ENCODE data around the gene DOCK6. TPM values are rescaled to one million over a fixed set of nuclear protein-coding genes. Genes with fewer than 3 reads are reported as not detected.

DOCK6 gene
- total and polyA plus RNA-seq, 2 of the 13 experiments (the other 11 are each of a cell fraction or from before 2014, with no cell fraction given), result 5.4 to 38.1 TPM

DNA sequence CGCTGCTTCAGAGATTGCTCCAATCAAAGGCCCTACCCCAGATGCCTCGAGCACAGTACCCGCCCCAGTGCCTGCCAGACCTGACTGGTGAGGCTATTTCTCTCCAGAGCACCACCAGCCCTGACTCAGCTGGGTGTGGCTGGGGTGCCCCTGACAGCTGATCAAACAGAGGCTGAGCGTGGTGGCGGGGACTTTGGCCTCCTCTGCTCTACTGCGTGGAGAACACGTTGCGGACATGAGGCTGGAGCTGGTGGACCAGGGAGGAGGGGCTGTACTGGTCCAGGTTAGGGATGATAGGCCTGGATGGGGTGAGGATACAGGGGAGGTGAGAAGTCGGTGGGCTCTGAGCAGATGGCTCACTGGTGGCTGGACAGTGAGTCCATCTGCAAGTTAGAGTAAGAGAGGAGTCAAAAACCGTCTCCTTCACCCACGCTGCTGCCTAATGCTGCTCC lies 3.5 kb upstream of the DOCK6 start (continued):
- TF ChIP-seq SNRNP70 (IDR thresholded peaks at IDR 0.05; ENCODE audit: low read depth, low read length) (no peak), RFXANK (CRISPR knock-in tag; IDR thresholded peaks at IDR 0.05) (0 out of 2 replicates have a peak, but pooled peaks have one; percentile 50), NKX3-1 (CRISPR knock-in tag; IDR thresholded peaks at IDR 0.05) (peak; percentile 60; the same call in 1 of the 2 replicates), ZNF460 (CRISPR knock-in tag; IDR thresholded peaks at IDR 0.05; ENCODE audit: borderline replicate concordance) (peak; percentile 96), TRIM24 (CRISPR knock-in tag; IDR thresholded peaks at IDR 0.05) (no peak), FOXK2 (IDR thresholded peaks at IDR 0.05) (no peak), ZNF547 (CRISPR knock-in tag; IDR thresholded peaks at IDR 0.05) (peak; percentile 96), MAZ (IDR thresholded peaks at IDR 0.05; ENCODE audit: borderline replicate concordance, low read depth, low read length) (peak; percentile 85; the same call in 1 of the 2 replicates), MAZ (CRISPR knock-in tag; IDR thresholded peaks at IDR 0.05; ENCODE audit: low read depth) (peak; percentile 98), NFYB (CRISPR knock-in tag; IDR thresholded peaks at IDR 0.05) (no peak), CCDC6 (CRISPR knock-in tag; IDR thresholded peaks at IDR 0.05) (peak; percentile 99)
- TF ChIP-seq, protein P1, sequence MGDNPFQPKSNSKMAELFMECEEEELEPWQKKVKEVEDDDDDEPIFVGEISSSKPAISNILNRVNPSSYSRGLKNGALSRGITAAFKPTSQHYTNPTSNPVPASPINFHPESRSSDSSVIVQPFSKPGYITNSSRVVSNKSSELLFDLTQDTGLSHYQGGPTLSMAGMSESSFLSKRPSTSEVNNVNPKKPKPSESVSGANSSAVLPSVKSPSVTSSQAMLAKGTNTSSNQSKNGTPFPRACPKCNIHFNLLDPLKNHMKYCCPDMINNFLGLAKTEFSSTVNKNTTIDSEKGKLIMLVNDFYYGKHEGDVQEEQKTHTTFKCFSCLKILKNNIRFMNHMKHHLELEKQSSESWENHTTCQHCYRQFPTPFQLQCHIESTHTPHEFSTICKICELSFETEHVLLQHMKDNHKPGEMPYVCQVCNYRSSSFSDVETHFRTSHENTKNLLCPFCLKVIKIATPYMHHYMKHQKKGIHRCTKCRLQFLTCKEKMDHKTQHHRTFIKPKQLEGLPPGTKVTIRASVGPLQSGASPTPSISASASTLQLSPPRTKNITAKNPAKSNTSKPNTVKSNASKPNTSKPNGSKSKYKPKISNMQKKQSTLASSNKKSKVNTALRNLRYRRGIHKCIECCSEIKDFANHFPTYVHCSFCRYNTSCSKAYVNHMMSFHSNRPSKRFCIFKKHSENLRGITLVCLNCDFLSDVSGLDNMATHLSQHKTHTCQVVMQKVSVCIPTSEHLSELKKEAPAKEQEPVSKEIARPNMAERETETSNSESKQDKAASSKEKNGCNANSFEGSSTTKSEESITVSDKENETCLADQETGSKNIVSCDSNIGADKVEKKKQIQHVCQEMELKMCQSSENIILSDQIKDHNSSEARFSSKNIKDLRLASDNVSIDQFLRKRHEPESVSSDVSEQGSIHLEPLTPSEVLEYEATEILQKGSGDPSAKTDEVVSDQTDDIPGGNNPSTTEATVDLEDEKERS (CRISPR knock-in tag; IDR thresholded peaks at IDR 0.05), result peak; percentile 81; the same call in 1 of the 2 replicates
- TF ChIP-seq, protein P2, sequence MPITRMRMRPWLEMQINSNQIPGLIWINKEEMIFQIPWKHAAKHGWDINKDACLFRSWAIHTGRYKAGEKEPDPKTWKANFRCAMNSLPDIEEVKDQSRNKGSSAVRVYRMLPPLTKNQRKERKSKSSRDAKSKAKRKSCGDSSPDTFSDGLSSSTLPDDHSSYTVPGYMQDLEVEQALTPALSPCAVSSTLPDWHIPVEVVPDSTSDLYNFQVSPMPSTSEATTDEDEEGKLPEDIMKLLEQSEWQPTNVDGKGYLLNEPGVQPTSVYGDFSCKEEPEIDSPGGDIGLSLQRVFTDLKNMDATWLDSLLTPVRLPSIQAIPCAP (CRISPR knock-in tag; IDR thresholded peaks at IDR 0.05; ENCODE audit: low read depth), result 0 out of 2 replicates have a peak, but pooled peaks have one; percentile 52
- TF ChIP-seq, protein P3, sequence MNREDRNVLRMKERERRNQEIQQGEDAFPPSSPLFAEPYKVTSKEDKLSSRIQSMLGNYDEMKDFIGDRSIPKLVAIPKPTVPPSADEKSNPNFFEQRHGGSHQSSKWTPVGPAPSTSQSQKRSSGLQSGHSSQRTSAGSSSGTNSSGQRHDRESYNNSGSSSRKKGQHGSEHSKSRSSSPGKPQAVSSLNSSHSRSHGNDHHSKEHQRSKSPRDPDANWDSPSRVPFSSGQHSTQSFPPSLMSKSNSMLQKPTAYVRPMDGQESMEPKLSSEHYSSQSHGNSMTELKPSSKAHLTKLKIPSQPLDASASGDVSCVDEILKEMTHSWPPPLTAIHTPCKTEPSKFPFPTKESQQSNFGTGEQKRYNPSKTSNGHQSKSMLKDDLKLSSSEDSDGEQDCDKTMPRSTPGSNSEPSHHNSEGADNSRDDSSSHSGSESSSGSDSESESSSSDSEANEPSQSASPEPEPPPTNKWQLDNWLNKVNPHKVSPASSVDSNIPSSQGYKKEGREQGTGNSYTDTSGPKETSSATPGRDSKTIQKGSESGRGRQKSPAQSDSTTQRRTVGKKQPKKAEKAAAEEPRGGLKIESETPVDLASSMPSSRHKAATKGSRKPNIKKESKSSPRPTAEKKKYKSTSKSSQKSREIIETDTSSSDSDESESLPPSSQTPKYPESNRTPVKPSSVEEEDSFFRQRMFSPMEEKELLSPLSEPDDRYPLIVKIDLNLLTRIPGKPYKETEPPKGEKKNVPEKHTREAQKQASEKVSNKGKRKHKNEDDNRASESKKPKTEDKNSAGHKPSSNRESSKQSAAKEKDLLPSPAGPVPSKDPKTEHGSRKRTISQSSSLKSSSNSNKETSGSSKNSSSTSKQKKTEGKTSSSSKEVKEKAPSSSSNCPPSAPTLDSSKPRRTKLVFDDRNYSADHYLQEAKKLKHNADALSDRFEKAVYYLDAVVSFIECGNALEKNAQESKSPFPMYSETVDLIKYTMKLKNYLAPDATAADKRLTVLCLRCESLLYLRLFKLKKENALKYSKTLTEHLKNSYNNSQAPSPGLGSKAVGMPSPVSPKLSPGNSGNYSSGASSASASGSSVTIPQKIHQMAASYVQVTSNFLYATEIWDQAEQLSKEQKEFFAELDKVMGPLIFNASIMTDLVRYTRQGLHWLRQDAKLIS (CRISPR knock-in tag; IDR thresholded peaks at IDR 0.05), result no peak
- TF ChIP-seq, protein P4, sequence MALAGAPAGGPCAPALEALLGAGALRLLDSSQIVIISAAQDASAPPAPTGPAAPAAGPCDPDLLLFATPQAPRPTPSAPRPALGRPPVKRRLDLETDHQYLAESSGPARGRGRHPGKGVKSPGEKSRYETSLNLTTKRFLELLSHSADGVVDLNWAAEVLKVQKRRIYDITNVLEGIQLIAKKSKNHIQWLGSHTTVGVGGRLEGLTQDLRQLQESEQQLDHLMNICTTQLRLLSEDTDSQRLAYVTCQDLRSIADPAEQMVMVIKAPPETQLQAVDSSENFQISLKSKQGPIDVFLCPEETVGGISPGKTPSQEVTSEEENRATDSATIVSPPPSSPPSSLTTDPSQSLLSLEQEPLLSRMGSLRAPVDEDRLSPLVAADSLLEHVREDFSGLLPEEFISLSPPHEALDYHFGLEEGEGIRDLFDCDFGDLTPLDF (CRISPR knock-in tag; IDR thresholded peaks at IDR 0.05), result no peak
- TF ChIP-seq, protein P5, sequence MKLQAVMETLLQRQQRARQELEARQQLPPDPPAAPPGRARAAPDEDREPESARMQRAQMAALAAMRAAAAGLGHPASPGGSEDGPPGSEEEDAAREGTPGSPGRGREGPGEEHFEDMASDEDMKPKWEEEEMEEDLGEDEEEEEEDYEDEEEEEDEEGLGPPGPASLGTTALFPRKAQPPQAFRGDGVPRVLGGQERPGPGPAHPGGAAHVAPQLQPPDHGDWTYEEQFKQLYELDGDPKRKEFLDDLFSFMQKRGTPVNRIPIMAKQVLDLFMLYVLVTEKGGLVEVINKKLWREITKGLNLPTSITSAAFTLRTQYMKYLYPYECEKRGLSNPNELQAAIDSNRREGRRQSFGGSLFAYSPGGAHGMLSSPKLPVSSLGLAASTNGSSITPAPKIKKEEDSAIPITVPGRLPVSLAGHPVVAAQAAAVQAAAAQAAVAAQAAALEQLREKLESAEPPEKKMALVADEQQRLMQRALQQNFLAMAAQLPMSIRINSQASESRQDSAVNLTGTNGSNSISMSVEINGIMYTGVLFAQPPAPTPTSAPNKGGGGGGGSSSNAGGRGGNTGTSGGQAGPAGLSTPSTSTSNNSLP (IDR thresholded peaks at IDR 0.05; ENCODE audit: low read depth, low read length), result no peak
- TF ChIP-seq, protein P6, sequence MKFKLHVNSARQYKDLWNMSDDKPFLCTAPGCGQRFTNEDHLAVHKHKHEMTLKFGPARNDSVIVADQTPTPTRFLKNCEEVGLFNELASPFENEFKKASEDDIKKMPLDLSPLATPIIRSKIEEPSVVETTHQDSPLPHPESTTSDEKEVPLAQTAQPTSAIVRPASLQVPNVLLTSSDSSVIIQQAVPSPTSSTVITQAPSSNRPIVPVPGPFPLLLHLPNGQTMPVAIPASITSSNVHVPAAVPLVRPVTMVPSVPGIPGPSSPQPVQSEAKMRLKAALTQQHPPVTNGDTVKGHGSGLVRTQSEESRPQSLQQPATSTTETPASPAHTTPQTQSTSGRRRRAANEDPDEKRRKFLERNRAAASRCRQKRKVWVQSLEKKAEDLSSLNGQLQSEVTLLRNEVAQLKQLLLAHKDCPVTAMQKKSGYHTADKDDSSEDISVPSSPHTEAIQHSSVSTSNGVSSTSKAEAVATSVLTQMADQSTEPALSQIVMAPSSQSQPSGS (CRISPR knock-in tag; IDR thresholded peaks at IDR 0.05), result peak; percentile 71; the same call in 1 of the 2 replicates

Data from HepG2 (cell line).